HG02981 (cell line): Measurements from ENCODE around the gene NOTUM.

Source experiments
- ATAC-seq: cut with Tn5 transposase; IDR thresholded peaks from one replicate; pipeline ENCODE4 v1.9.1; 2021; ENCODE audit warnings: mild to moderate bottlenecking, moderate library complexity; ENCODE audit not compliant: unreplicated experiment

The NOTUM gene

GRCh38 chr17:81961087-81961511 is at the start of gene NOTUM:
Gene NOTUM, minus strand, starts transcription at chr17:81961187. Its CDS starts 278 bp downstream, at chr17:81960909.
- no peak for ATAC-seq

DNA sequence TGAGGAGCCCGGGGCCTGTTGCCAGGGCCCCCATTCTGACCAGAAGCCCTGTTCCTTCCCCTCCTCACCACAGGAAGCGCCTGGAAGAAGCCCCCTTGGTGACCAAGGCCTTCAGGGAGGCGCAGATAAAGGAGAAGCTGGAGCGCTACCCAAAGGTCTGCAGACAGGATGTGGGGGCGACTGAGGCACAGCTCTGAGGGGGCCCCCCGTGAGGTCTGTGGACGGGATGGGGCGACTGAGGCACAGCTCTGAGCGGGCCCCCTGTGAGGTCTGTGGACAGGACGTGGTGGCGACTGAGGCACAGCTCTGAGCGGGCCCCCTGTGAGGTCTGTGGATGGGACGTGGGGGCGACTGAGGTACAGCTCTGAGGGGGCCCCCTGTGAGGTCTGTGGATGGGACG is 48.4 kb upstream of the NOTUM start:
- no peak for ATAC-seq

- no peak for ATAC-seq
These were observed 48.0 kb upstream of the NOTUM start for GRCh38 chr17:82008941-82009405.

DNA sequence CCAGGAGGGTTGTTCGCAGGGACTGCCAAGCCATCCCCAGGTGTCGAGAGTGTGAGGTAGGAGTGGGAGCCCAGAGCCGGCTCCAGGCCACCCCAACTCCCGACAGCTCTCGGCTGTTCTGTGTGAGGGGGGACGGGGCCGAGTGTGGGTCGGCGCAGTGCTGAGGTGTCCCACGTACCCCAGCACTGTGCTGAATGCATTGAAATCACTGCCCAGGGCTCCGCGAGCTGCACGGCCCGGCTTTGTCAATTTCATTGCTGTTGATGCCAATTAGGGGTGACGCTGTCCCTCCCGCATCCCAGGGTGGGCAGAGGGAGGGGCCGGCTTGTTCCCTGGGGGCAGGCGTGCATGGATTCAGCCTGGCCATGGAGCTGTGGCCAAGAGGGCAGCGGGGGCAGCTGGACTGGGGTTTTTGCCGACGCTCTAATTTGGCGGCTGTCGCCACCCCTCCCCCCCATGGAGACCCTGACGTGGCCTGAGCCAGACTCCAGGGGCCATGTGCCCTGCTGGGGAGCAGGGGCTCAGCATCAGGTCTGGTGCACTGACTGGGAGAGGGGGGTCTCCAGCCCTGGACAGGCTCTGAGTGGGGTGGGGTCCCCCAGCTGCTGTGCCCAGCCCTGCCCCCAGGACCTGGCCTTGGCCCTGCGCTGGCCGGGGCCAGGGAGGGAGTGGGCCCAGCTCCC is 47.4 kb upstream of the NOTUM start:
- ATAC-seq, result no peak

- ATAC-seq, result no peak
These were observed 46.7 kb upstream of the NOTUM start for GRCh38 chr17:82007495-82008257.

DNA sequence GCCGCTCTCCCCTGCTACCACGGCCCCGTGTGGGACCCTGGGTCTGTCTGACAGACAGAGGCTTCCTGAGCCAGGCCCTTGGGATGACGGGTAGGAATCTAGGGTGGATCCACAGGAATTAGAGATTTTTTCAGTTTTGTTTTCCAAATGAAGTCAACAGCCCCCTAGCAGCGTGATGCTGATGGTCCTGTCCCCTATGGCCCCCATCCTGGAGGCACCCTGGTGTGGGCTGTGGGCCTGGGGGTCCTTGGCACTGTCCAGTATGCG is 46.2 kb upstream of the NOTUM start:
- ATAC-seq, result no peak

GRCh38 chr17:82006468-82007227 is 45.7 kb upstream of the NOTUM start:
- no peak for ATAC-seq

- ATAC-seq, result no peak
These were observed 44.8 kb upstream of the NOTUM start for GRCh38 chr17:82005701-82006348.

DNA sequence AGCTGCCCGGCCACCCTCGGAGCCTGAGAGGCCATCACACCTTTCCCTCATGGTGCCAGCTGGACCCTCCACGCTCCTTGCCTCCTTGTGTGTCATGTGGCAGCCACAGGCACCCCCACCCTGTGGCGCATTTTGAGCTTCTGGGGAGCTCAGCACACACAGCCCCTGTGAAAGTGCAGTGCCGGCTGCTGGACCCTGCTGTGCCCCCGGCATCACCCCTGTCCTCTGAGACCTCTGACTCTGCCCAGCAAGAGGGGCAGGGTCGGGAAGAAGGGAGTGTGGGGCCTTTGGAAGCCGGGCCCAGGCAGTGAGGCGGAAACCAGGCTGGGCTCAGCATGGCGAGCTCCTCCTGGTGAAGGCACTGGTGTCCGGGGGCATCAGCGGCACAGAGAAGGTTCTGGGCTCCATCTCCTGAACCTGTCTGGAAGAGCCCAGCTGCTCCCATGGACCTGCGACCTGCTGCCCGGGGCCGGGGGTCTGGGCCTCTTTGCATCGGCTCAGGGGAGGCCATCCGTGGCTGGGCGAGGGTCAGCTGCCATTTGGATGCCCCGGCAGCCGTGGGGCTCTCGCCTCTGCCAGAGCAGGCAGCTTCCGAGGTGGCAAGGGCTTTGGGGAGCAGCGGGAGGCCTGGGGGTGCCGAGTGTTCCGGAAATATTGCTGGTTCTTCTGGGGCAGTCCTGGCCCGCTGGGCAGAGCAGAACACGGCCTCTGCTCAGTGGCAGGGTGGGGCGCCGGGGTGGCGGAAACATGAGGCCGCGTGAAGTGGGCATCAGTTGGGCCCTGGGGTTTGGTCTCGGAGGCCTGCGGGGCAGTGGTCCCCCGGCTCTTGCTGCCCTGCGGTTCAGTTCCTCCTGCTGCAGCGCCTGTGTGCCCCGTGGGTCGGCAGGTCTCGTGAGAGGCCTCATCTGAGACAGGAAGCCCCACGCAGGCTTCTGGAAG is 43.8 kb upstream of the NOTUM start:
- no peak for ATAC-seq

DNA sequence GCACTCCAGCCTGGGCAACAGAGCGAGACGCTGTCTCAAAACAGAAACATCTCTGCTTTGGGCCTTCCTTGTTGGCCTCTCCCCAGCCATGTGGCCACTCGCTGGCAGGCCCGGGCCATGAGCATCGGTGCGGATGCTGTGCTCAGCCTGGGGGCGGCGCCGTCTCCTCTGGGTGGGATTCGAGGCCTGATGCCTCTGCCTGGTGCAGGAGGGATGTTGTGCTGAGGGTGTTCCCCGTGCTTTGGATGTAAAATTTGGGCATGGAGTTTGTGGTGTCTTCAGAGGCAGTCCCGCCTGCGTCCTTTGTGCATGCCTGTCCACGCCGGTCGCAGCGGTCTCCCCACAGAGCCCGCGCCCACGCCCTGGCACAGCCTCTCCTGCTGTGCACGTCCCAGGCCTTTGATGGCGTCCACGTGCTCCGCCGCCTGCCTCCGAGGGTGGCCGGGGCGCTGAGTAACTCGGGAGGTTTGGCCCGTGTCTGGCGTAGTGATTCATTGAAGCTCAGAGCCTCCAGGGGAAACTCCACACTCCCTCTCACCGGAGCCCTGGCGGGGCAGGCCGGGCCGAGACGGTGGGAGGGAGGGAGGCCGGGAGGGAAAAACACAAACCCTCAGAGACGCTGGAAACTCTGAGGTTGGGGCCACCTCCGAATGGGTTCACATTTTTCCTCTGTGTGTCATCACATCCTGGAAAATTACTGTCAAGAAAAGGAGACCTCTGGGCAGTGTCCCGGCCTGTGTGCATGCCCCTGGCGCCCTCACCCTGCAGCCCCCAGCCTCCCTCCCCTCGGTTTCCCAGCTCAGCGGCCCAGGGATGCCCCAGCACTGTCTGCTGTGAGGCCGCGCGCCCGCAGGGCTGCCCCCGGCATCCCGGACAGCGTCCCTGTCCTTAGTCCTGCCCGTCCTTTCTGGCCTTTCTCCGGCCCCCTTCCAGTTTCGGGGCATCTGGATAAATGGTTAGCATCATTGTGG is 42.7 kb upstream of the NOTUM start:
- ATAC-seq, result no peak

GRCh38 chr17:82001571-82002056 is 40.6 kb upstream of the NOTUM start:
- ATAC-seq, result no peak

DNA sequence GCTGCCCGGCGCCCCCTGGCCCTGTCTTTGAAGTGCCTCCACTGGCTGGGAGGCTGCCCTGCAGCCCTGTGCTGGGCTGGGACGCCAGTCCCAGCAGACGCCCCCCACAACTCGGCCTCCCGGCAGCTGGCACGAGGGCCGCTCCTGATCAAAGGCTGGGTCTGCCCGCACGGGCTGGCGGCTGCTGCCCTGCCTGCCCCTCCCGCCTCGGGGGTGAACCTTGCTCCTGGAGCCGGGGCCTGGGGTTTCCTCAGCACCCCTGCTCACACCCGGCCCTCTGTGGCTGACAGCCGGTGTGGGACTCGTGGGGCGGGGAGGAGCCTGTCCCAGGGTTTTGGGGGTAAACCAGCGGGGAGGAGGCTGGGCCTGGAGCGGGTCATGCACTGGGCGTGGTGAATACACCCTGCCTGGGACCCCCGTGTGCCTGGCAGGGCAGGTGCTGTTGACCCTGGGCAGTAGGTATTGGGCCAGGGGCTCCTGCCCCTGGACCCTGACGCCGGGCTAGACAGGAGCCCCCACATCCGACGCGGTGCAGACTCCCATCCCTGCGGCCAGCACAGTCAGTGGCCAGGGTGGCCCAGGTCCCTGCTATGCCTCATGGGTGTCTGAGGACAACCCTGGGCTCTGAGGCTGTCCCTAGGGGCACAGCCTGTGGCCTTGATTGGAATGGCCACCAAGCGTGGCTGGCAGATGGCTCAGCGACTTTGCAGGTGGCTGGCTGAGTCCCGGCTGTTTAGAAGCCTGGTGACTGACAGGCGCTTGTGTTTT is 40.0 kb upstream of the NOTUM start:
- no peak for ATAC-seq

GRCh38 chr17:81999976-82000802 is 39.2 kb upstream of the NOTUM start:
- no peak for ATAC-seq

- no peak for ATAC-seq
These were observed 38.6 kb upstream of the NOTUM start for GRCh38 chr17:81999587-81999975.

DNA sequence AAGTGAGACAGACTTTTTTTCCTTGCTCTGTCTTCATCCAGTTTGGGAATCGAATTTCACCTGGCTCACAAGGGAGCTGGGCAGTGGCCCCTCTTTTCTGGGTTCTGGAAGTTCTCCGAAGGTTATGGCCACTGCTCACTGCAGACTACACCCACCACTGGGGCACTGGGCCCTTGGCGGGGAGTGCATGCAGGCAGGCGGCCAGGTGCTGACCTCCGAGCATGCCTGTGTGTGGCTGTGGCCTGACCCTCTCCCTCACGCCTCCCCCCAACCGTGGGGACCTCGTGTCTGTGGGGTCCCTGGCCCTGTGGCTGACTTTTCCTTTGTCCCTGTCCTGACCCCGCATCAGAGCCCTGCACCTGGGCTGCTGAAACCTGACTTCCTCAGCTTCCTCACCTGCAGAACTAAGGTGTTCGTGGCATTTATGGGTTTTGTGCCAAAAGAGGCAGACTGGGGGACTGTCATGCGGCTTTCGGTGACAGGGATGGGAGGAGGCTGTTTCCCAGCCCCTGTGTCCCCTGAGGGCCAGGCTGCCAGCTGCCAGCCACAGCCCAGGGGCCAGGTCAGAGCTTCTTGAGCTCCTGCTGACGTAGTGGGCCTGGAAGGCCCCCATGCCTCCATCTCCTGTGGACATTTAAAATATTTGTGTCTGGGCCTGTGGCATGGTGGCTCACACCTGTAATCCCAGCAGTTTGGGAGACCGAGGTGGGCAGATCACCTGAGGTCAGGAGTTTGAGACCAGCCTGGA is 37.9 kb upstream of the NOTUM start:
- no peak for ATAC-seq

GRCh38 chr17:81998212-81998611 is 37.2 kb upstream of the NOTUM start:
- ATAC-seq, result no peak
